GM23248 (cell line): ENCODE results near the gene RNF113B. TPM values are rescaled to one million over a fixed set of nuclear protein-coding genes. Genes with fewer than 3 reads are reported as not detected.

Source experiments
- DNase-seq: peaks from one replicate; pipeline ENCODE4 v3.0.0-alpha.2; 2015
- H2AFZ ChIP-seq: fragments of 200-600 bp; sonication (generic); 2 replicates; pipeline ENCODE4 v1.6.1; 2016; ENCODE audit warnings: antibody characterized with exemption
- H3F3A ChIP-seq: fragments of 200-600 bp; sonication (generic); 2 replicates; pipeline ENCODE4 v1.6.1; 2016; ENCODE audit warnings: mild to moderate bottlenecking, antibody characterized with exemption, mixed run types; ENCODE audit not compliant: insufficient read depth
- H3K27ac ChIP-seq: fragments of 200-600 bp; sonication (generic); 2 replicates; pipeline ENCODE4 v1.5.1; 2016; ENCODE audit warnings: mild to moderate bottlenecking
- H3K27me3 ChIP-seq: fragments of 200-600 bp; sonication (generic); replicated peaks from 2 replicates; pipeline ENCODE4 v1.6.1; 2016; ENCODE audit warnings: mild to moderate bottlenecking; ENCODE audit not compliant: insufficient read depth
- H3K36me3 ChIP-seq: fragments of 200-600 bp; sonication (generic); 2 replicates; pipeline ENCODE4 v1.6.1; 2016; ENCODE audit warnings: low read depth, mild to moderate bottlenecking
- H3K4me1 ChIP-seq: fragments of 200-600 bp; sonication (generic); 2 replicates; pipeline ENCODE4 v1.6.1; 2016; ENCODE audit warnings: mild to moderate bottlenecking; ENCODE audit not compliant: insufficient read depth
- H3K4me2 ChIP-seq: fragments of 200-600 bp; sonication (generic); one replicate; pipeline ENCODE4 v1.6.1; 2016; ENCODE audit warnings: mild to moderate bottlenecking; ENCODE audit not compliant: unreplicated experiment
- H3K4me3 ChIP-seq: fragments of 200-600 bp; sonication (generic); 2 replicates; pipeline ENCODE4 v1.5.1; 2016; ENCODE audit warnings: mild to moderate bottlenecking
- H3K79me2 ChIP-seq: fragments of 200-600 bp; sonication (generic); 2 replicates; pipeline ENCODE4 v1.6.1; 2016; ENCODE audit warnings: mild to moderate bottlenecking; ENCODE audit not compliant: insufficient read depth
- H3K9ac ChIP-seq: fragments of 200-600 bp; sonication (generic); 2 replicates; pipeline ENCODE4 v1.6.1; 2016; ENCODE audit warnings: mild to moderate bottlenecking
- H3K9me2 ChIP-seq: fragments of 200-600 bp; sonication (generic); 2 replicates; pipeline ENCODE4 v1.6.1; 2016; ENCODE audit warnings: mixed run types, mild to moderate bottlenecking, moderate library complexity; ENCODE audit not compliant: insufficient read depth
- H3K9me3 ChIP-seq: fragments of 200-600 bp; sonication (generic); one replicate; pipeline ENCODE4 v1.6.1; 2017; ENCODE audit warnings: low read depth
- H4K20me1 ChIP-seq: fragments of 200-600 bp; sonication (generic); 2 replicates; pipeline ENCODE4 v1.6.0; 2016; ENCODE audit not compliant: insufficient read depth
- EZH2 ChIP-seq: fragments of 200-600 bp; sonication (generic); IDR thresholded peaks from 2 replicates; pipeline ENCODE4 v1.6.1; 2018; ENCODE audit warnings: antibody characterized with exemption, mild to moderate bottlenecking; ENCODE audit not compliant: insufficient read depth, poor library complexity, severe bottlenecking
- EZH2phosphoT487 ChIP-seq: fragments of 200-600 bp; sonication (generic); IDR thresholded peaks from 2 replicates; pipeline ENCODE4 v1.6.1; 2018; ENCODE audit warnings: antibody characterized with exemption, moderate library complexity, mild to moderate bottlenecking, low read depth; ENCODE audit not compliant: insufficient read depth
- WGBS, 2 experiments: methylation state at CpG; one replicate each; pipeline ENCODE4 v1.1.6; 2015 to 2017; ENCODE audit warnings: low lambda C conversion rate in 2 of 2, low coverage in 1 of 2; ENCODE audit errors: missing lambda C conversion rate in 2 of 2; 5-methylcytosine and 5-hydroxymethylcytosine counted together
- in situ Hi-C: fragments of 300-500 bp; cut with MboI; formaldehyde crosslinking; loops from 2 replicates; pipeline ENCODE4 v1.15.0; 2020
- polyA plus RNA-seq: library from polyadenylated mRNA; unstranded; fragments of >200 nt; fragmentation: Nextera tagmentation; extraction: Ambion mirVana; gene quantifications from 2 replicates; pipeline ENCODE4 v1.2.1, GENCODE V29; 2016
- total RNA-seq: library from RNA; depleted of rRNA; stranded (reverse); fragments of >200 nt; shearing (Covaris generic); gene quantifications from 2 replicates; pipeline ENCODE4 v1.2.3, GENCODE V29; 2014

Gene RNF113B
- total and polyA plus RNA-seq, 2 experiments from 2014 or later: not detected

DNA sequence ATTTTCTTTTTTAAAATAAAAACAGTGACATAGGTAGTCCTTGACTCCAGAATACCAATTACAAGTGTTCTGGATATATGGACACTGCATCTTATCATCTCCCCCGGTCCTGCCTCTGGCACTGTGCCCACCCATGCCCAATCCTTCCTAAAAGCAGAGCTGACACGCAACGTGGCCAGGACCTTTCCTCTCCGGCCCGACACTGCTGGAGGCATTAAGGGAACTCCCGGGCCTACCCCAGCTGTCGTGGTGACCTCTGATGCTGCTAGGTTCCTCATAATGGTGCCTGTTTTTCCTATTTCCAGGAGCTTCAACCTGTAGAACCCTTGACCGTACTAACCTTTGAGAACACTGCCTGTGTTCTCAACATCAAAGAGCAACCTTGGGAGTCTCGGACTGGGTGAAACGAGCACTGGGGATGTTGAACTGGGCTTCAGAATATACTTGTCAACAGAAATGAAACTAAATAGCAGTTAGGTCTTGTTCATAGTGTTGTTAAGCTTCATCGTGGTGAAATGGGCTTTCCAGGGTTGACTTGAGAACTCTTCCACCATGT is 13.9 kb upstream of the RNF113B start:
- Histone ChIP-seq H3K79me2 (peaks cover 100% of the 10 kb centered on the region), H3K27me3 (no peaks in the 10 kb centered on the region), H3F3A (no peaks in the 10 kb centered on the region), H3K36me3 (no peaks in the 10 kb centered on the region), H3K9ac (no peak overlapping the region), H2AFZ (no peak overlapping the region), H3K9me3 (no peaks in the 10 kb centered on the region), H3K4me2 (no peak overlapping the region), H3K9me2 (no peaks in the 10 kb centered on the region), H3K27ac (no peak overlapping the region), H4K20me1 (no peaks in the 10 kb centered on the region), H3K4me1 (peaks cover 6% of the 10 kb centered on the region; the same call in 1 of the 2 replicates), H3K4me3 (no peak overlapping the region)
- 85 to 86% methylated on average over 11 of the region's 11 CpGs for WGBS, 2 experiments
- no peak for DNase-seq
- in situ Hi-C loops: no loop called here
- TF ChIP-seq EZH2 (no peak), EZH2phosphoT487 (no peak)

DNA sequence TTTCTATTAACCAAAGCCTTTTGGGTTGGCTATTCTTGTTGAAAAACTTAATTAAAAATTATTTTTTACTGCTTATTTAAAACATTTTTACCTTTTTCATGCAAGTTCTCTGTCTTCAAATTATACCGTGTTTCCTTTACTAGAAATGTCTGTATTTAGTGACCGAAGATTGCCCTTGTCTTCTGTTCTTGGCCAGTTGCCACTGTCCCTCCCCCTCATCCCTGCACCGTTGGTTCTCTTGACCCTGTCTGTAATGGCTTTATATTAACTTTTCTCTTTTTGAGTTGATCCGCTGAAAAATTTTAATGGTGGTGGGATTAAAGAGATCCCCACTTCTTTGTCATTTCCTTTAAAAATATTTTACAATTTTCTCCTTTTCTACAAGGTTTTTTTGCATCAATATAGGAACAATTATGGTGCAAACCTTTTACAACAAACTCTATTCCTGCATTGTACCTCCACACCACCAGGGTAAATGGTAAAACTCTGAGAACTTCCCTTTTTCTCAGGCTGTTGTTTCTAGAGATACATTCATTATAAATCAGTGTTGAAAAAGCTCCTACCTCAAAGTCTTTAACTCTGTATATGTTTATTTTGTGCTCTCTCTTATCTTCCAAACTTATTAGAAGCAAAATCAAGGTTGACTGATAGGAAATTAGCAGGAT is 12.9 kb upstream of the RNF113B start:
- in situ Hi-C loops: no loop called here
- H3K79me2 ChIP-seq: peaks cover 100% of the 10 kb centered on the region
- no peak overlapping the region for H2AFZ ChIP-seq
- peaks cover 6% of the 10 kb centered on the region; the same call in 1 of the 2 replicates for H3K4me1 ChIP-seq
- no peaks in the 10 kb centered on the region for H3K9me3 ChIP-seq
- H3K9ac ChIP-seq: no peak overlapping the region
- H3K27me3 ChIP-seq: no peaks in the 10 kb centered on the region
- TF ChIP-seq EZH2 (no peak), EZH2phosphoT487 (no peak)
- no peaks in the 10 kb centered on the region for H4K20me1 ChIP-seq
- no peak overlapping the region for H3K4me2 ChIP-seq
- H3K36me3 ChIP-seq: no peaks in the 10 kb centered on the region
- H3K27ac ChIP-seq: no peak overlapping the region
- no peak overlapping the region for H3K4me3 ChIP-seq
- H3K9me2 ChIP-seq: no peaks in the 10 kb centered on the region
- WGBS, 2 experiments: 24 to 37% methylated on average over 4 of the region's 4 CpGs
- H3F3A ChIP-seq: no peaks in the 10 kb centered on the region
- DNase-seq: no peak

DNA sequence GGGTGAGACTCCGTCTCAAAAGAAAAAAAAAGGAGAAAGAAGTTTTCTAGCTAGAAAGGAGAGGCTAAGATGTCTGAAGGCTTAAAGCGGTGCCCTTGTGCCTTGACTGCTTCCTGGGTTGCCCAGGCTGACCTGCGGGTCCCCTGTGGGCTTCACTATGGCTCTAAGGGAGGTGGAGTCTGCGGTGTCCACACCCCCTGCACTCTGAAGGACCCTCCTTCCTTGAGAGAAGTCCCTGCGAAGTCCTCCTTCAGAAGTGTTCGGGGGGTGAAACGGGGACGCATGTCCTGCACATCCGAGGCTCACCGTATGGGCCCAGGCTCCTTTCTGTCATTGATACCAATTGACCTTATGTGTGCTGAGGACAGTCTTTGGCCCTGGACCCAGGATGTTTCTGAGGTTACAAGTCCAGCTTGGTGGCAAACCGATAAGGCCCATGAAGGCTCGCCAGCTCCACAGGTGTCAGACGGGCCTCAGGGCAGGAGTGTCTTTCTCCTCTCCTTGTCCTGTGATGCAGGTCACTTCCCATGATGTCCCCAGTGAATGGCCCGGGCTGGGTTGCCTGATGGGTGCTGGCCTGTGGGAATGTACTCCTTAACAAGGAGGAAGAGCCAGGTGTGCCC is 11.6 kb upstream of the RNF113B start:
- in situ Hi-C loops: no loop called here
- Histone ChIP-seq H4K20me1 (no peaks in the 10 kb centered on the region), H3K79me2 (peaks cover 100% of the 10 kb centered on the region), H3F3A (no peaks in the 10 kb centered on the region), H3K9me3 (no peaks in the 10 kb centered on the region), H3K9ac (no peak overlapping the region), H3K4me1 (peaks cover 6% of the 10 kb centered on the region; the same call in 1 of the 2 replicates), H2AFZ (no peak overlapping the region), H3K9me2 (no peaks in the 10 kb centered on the region), H3K4me2 (no peak overlapping the region), H3K4me3 (no peak overlapping the region), H3K27me3 (no peaks in the 10 kb centered on the region), H3K36me3 (no peaks in the 10 kb centered on the region), H3K27ac (no peak overlapping the region)
- TF ChIP-seq EZH2phosphoT487 (no peak), EZH2 (no peak)
- 96 to 97% methylated on average over 14 of the region's 14 CpGs for WGBS, 2 experiments
- DNase-seq: no peak

DNA sequence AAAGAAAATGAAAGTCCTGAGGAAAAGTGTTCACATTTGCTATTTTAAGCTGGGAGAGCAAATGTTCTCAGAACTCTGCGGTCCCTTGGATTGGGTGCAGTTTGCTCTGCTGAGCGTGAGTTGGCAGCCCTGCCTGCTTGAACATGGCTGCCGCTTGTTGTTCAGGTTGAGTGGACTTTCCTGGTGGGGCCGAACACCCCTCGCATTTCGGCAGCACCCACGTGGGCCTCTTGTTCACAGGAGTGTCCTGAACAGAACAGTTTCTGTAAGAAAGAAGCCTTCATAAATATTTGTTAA is 10.8 kb upstream of the RNF113B start:
- no peaks in the 10 kb centered on the region for H3F3A ChIP-seq
- no peaks in the 10 kb centered on the region for H3K9me3 ChIP-seq
- in situ Hi-C loops: no loop called here
- H3K4me1 ChIP-seq: peaks cover 6% of the 10 kb centered on the region; the same call in 1 of the 2 replicates
- H2AFZ ChIP-seq: no peak overlapping the region
- no peaks in the 10 kb centered on the region for H3K27me3 ChIP-seq
- DNase-seq: no peak
- 0 out of 2 replicates have a peak, but pooled peaks cover 4% of the 10 kb centered on the region for H4K20me1 ChIP-seq
- no peak overlapping the region for H3K4me3 ChIP-seq
- H3K79me2 ChIP-seq: peaks cover 100% of the 10 kb centered on the region
- no peak overlapping the region for H3K4me2 ChIP-seq
- TF ChIP-seq EZH2phosphoT487: no peak
- H3K36me3 ChIP-seq: no peaks in the 10 kb centered on the region
- WGBS, 2 experiments: 91% methylated on average over 7 of the region's 7 CpGs
- H3K27ac ChIP-seq: no peak overlapping the region
- H3K9ac ChIP-seq: no peak overlapping the region
- no peaks in the 10 kb centered on the region for H3K9me2 ChIP-seq
